ENCODE data around the gene ECM1.

ECM1 gene

DNA sequence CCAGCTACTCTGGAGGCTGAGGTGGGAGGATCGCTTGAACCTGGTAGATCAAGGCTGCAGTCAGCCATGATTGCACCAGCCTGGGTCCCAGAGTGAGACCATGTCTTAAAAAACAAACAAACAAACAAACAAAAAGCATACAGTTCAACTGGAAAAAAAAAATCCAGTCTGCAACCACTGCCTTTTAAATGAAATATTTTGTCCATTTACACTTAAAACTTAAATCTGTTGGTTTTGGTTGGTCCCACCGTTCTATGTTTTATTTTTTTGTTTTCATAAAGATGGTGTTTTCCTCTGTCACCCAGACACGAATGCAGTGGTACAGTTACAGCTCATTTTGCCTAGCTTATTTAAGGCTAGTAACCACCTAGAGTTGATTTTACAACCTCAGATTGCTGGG is 17.4 kb downstream of the ECM1 start:
- Mint-ChIP-seq H3K27ac (no peak overlapping the region), H3K4me3 (no peak overlapping the region), H3K9me3 (no peaks in the 10 kb centered on the region), H3K36me3 (no peaks in the 10 kb centered on the region), H3K27me3 (no peaks in the 10 kb centered on the region), H3K4me1 (no peaks in the 10 kb centered on the region)

DNA sequence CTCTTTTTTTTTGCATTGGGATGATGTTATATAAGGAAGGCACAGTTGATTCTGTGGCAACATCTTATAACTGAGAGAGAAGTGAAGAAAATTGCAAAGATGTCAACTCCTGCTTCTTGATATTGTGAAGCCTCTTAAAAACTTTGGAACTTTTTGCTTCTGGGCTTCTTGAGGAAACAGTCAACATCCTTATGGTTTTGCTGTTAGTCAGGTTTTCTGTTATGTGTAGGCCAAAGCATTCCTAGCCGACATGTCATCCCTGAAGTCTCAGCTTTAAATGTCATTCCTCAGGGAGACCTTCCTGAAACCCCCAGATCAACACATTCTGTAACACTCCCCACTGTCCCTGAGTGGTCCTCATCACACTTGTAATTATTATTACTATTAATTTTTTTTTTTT is 20.3 kb downstream of the ECM1 start:
- Mint-ChIP-seq H3K4me1 (peaks cover 4% of the 10 kb centered on the region), H3K9me3 (no peaks in the 10 kb centered on the region), H3K27me3 (no peaks in the 10 kb centered on the region), H3K36me3 (no peaks in the 10 kb centered on the region), H3K4me3 (no peak overlapping the region), H3K27ac (no peak overlapping the region)

DNA sequence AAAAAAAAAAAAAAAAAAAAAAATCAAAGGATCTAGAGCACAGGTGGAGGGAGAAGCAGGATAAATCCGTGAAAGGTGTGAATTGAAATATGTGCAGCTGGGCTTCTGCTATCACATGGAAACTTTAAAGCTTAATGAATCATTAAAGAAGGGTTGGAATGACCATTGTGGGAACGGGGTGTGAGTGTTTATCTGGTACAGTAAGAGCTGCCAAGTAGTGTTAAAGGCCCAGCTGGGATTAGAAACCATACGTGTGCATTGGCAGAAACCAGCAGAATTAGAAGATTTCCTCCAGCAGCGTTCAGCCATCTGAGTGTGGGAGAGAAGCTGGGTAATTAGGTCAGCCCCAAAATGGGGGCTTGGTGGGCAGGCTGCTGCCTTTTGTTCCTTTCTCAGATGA is 21.1 kb downstream of the ECM1 start:
- H3K4me1 Mint-ChIP-seq, result peaks cover 4% of the 10 kb centered on the region
- H3K9me3 Mint-ChIP-seq, result no peaks in the 10 kb centered on the region
- no peak overlapping the region for H3K4me3 Mint-ChIP-seq
- no peak overlapping the region for H3K27ac Mint-ChIP-seq
- no peaks in the 10 kb centered on the region for H3K27me3 Mint-ChIP-seq
- H3K36me3 Mint-ChIP-seq, result no peaks in the 10 kb centered on the region

DNA sequence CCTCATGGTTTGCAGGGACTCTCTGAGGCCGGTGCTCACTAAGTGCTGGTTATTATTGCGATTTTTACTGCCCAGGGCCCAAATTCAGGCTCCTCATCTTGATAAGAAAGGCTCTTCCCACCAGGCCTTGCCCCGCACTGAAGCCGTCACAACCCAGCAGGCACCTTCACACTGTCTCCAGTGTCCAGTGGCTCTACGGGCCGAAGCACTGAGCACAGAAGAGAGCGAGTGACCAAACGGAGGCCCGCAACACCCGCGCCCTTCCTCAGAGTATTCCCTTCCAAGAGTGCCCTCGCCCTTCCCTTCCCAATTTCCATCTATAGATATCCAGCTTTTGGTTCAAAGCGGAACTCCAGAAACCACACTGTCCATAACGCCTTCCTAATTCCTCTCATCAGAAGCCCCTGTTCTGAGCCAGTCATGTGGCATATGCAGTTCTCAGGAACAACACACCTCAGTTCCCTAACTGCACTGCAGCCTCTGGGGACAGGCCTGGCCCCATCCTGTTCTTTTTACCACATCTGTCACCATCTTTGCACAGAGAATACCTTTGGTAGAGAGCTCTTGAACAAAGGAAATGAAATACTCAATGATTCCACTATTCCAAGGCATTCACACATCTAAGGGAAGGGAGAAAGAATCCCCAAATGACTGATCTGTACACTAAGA is 22.7 kb downstream of the ECM1 start:
- no peak overlapping the region for H3K27ac Mint-ChIP-seq
- H3K9me3 Mint-ChIP-seq, result no peaks in the 10 kb centered on the region
- no peaks in the 10 kb centered on the region for H3K27me3 Mint-ChIP-seq
- H3K36me3 Mint-ChIP-seq, result no peaks in the 10 kb centered on the region
- no peak overlapping the region for H3K4me3 Mint-ChIP-seq
- H3K4me1 Mint-ChIP-seq, result peaks cover 4% of the 10 kb centered on the region

DNA sequence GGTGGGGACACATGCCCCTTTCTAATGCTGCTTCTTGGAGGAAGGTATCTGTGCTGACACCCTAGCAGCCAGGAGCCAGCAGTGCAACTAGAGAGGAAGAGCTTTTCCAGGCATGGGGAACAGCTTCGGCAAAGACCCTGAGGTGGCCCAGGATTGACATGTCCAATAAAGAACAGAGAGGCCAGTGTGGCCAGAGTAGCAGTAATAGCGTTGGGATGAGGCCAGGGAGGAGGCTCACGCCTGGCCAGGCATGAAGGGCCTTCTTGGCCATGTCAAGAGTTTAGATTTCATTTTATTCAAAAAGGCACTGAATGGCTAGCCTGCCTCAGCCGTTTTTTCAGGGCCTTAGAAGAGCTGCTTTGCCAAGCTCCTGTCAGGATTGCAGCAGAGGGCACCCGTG is 25.0 kb downstream of the ECM1 start:
- Mint-ChIP-seq H3K4me1 (peaks cover 4% of the 10 kb centered on the region), H3K27me3 (no peaks in the 10 kb centered on the region), H3K27ac (no peak overlapping the region), H3K4me3 (no peak overlapping the region), H3K9me3 (no peaks in the 10 kb centered on the region), H3K36me3 (no peaks in the 10 kb centered on the region)

DNA sequence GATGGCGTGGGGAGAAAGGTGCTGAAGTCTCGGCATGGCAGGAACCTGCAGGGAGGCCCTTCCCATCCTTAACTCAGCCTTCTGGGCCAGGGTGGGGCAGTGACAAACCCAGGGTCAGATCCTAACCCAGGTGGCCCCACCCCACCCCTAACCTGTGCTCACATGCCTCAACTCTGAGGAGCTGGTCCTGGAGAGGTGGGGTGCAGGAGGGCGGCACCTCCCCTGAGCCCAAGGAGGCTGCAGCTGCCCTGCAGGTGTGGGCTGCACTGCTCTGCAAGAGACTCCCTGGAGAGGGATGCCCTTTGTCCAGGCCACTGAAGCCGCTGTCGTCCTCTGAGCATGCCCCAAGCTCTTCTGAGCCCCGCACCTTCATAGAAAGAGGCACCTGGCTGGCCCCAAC is 26.1 kb downstream of the ECM1 start:
- Mint-ChIP-seq H3K4me3 (no peak overlapping the region), H3K4me1 (peaks cover 4% of the 10 kb centered on the region), H3K36me3 (no peaks in the 10 kb centered on the region), H3K27me3 (no peaks in the 10 kb centered on the region), H3K9me3 (no peaks in the 10 kb centered on the region), H3K27ac (no peak overlapping the region)

DNA sequence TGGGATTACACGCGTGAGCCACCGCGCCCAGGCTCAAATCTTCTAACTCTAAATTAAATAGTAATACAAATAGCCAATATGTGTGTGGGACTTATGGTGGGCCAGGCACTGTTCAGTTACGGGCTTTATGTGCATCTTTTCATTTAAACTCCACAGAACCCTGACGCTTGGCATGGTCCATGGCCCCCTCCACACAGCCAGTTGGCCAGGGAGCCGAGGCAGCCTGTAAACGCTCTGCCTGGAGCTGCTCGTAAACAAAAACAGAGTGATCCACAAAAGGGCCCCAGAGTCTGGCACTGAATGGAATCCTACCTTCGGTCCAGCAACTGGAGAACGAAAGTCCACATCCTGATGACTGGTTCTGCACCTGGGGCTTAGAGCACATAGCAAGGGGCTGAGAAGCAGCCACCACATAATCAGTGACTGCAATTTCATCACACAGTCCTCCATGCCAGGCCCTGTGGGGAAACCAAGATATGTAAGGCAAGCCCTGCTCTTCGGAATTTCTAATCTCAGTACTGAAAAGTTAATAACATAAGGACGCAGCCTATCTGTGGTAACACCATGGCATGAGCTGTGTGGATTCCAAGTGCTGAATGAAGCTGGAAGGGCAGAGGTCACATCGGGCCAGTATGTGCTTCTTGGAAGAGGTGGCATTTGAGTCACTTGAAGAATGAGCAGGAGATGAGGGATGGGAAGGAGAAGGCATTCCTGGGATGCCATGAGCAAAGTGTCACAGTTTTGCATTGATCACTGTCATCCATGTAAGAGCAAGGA is 27.8 kb downstream of the ECM1 start:
- no peaks in the 10 kb centered on the region for H3K9me3 Mint-ChIP-seq
- H3K4me3 Mint-ChIP-seq, result no peak overlapping the region
- H3K27ac Mint-ChIP-seq, result no peak overlapping the region
- peaks cover 4% of the 10 kb centered on the region for H3K4me1 Mint-ChIP-seq
- no peaks in the 10 kb centered on the region for H3K27me3 Mint-ChIP-seq
- H3K36me3 Mint-ChIP-seq, result no peaks in the 10 kb centered on the region

DNA sequence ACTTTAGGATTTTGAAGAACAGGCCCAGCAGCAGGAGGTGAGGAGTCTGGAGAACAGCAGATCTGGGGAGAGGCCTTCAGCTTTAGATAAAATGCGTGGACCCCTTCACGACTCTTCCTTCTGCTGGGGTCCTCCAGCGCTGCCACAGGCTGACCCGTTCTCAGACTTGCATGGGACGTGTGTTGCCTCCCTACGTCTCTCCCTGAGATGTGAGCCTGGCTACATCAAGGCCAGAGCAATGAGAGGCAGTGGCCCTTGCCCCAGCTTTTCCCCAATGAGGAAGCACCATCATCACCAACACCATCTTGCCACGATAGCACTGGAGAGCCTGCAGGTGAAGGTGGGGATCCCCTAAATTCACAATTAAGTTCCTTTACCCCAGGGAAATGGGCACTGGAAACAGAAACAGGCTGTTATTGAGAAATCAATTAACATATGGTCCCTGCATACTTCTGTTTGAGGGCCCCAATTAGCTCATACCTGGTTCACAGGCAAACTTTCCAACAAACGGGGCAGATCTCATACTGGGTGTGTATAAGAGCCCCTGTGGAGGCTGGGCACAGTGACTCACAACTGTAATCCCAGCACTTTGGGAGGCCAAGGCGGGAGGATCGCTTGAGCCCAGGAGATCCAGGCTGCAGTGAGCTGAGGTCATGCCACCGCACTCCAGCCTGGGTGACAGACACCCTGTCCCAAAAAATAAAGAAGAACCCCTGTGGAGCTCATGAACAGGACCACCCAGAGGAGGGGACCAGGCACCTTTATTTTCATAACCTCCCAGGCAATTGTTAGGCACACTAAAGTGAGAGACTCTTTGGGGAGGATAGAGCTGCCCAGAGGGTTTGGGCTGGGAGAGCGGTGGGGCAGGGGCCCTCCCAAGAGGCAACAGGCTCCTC is 29.2 kb downstream of the ECM1 start:
- H3K9me3 Mint-ChIP-seq, result no peaks in the 10 kb centered on the region
- H3K27ac Mint-ChIP-seq, result no peak overlapping the region
- H3K27me3 Mint-ChIP-seq, result no peaks in the 10 kb centered on the region
- peaks cover 4% of the 10 kb centered on the region for H3K4me1 Mint-ChIP-seq
- no peak overlapping the region for H3K4me3 Mint-ChIP-seq
- H3K36me3 Mint-ChIP-seq, result no peaks in the 10 kb centered on the region

DNA sequence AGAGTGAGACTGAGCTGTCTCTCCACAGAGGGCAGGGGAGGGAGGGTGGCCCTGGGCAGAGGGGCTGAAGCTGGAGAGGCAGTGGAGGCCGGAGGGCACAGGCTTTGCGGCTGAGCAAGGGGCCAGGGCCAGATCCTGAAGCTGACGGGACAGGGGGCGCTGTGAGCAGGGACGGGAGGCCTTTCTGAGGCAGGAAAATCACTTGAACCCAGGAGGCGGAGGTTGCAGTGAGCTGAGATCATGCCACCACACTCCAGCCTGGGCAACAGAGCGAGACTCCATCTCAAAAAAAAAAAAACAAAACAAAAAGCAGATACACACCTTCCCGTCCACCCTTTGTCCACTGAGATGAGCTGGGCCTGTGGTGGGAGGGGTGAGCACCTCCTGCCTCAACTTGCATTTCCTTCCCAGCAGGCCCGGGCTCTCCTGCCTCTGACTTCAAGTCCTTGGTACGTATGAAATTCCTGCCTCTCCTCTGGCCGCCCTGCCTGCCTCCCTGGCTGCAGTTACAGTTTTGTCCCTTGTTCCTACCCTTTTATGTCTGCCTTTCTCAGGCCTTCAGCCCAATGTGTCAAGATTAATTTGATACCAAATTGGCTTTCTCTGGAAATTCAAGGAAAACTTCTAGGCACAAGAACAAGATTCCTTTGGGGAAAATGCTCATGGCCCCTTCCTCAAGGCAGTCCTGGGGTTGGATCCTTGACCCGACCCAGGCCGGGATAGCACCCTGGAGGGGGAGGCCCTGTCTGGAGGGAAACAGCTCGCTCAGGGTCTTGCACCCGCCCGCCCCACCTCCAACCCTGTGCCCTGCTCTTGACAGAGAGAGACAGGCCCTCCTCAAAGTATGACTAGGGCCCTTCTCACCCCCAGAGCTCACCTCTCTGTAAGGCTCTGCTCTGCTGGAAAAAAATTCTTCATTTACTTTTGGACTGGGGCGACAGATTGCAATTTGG is 30.1 kb downstream of the ECM1 start:
- no peaks in the 10 kb centered on the region for H3K9me3 Mint-ChIP-seq
- no peaks in the 10 kb centered on the region for H3K27me3 Mint-ChIP-seq
- no peaks in the 10 kb centered on the region for H3K36me3 Mint-ChIP-seq
- no peaks in the 10 kb centered on the region for H3K4me1 Mint-ChIP-seq
- H3K27ac Mint-ChIP-seq, result no peak overlapping the region
- H3K4me3 Mint-ChIP-seq, result no peak overlapping the region

DNA sequence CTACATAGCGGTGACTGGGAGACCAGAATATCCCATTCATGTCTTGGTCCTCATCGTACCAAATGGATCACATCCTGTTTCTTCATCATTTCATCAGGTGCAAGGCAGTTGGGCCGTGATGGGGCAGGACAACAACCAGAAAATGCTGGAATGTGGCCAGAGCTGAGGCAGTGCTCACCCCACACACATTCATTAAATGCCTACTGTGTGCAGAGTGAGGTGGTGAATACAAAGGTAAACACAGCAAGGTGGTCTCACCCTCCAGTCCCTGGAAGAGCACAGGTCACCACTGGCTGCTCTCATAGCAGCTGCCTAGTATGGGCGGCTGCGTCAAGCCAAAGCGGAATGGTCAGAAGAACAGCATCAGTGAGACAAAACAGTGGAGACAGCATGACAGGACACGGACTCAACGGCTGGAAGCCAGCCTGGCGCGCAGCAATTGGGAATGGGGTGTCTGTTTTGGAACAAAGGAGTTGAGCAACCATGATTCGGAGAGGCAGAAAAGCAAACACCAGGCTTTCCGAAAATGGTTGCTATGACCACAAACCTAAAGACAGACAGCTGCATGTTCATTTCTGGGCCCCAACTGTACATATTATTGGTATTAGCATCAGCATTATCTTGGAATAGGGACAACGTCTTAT is 35.7 kb downstream of the ECM1 start:
- H3K4me1 Mint-ChIP-seq, result peaks cover 3% of the 10 kb centered on the region
- H3K4me3 Mint-ChIP-seq, result no peak overlapping the region
- H3K27ac Mint-ChIP-seq, result no peak overlapping the region
- no peaks in the 10 kb centered on the region for H3K36me3 Mint-ChIP-seq
- H3K27me3 Mint-ChIP-seq, result peaks cover 9% of the 10 kb centered on the region
- H3K9me3 Mint-ChIP-seq, result no peaks in the 10 kb centered on the region

DNA sequence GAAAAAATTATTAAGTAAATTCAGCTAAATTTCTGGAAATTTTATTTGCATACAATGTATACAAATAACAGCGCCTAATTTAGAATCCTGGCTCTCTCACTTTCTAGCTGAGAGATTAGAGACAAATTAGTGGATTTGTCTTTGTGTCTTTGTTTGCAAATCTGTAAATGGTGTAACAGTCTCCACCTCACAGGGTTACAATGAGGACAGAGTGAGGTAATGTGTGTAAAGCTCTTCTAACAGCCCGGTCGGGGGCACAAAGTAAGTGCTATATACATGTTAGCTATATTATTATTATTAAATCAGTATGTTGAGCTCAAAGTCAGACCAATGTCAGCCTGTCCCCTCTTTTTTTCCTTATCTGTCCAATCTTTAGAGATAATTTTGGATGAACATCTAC is 36.3 kb downstream of the ECM1 start:
- peaks cover 9% of the 10 kb centered on the region for H3K27me3 Mint-ChIP-seq
- H3K4me3 Mint-ChIP-seq, result no peak overlapping the region
- H3K9me3 Mint-ChIP-seq, result no peaks in the 10 kb centered on the region
- H3K27ac Mint-ChIP-seq, result no peak overlapping the region
- H3K36me3 Mint-ChIP-seq, result no peaks in the 10 kb centered on the region
- H3K4me1 Mint-ChIP-seq, result peaks cover 4% of the 10 kb centered on the region

DNA sequence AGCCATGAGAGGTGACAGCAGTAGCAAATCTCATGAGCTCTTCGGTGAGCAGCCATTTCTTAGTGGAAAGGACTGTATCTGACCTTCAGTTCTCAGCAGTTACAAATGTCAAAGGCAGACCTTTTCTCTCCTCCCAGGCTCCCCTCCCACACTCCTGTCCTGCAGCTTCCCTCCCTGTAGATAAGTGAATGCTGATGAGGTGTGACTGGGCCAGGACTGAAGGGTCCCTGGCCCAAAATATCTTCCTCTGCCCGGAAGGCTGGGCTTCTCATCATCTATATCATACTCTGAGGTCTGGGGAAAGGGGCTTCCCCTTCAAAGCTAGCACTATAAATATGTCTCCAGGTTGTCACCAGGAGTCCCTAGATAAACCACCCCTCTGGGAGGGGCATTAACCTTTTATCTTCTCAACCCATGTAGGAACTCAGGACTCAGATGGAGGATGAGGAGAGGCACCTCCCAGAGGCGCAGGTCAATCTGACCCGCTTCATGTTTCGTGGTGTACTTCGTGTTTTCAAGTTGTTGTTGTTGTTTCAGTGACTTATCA is 37.6 kb downstream of the ECM1 start:
- Mint-ChIP-seq H3K4me1 (peaks cover 10% of the 10 kb centered on the region), H3K4me3 (no peak overlapping the region), H3K27ac (no peak overlapping the region), H3K9me3 (no peaks in the 10 kb centered on the region), H3K27me3 (peaks cover 13% of the 10 kb centered on the region), H3K36me3 (no peaks in the 10 kb centered on the region)

DNA sequence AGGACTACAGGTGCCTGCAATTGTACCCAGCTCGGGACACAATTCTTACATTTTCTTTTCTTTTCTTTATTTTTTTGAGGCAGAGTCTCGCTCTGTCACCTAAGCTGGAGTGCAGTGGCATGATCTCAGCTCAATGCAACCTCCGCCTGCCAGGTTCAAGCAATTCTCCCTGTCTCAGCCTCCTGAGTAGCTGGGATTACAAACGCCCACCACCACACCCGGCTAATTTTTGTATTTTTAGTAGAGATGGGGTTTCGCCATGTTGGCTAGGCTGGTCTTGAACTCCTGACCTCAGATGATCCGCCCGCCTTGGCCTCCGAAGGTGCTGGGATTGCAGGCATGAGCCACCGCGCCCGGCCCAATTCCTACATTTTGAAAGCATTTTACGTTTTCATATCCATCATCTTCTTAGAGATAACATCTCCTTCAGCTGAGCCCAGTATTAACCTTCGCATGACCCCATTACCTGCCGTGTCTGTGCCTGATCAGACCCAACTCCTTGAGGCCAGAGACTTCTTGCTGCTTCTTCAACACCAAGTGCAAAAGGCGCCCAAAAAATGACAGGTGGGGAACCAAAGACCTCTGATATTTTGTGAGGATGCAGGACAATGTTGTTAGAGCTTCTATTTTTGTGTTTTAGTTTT is 38.5 kb downstream of the ECM1 start:
- Mint-ChIP-seq H3K27ac (no peak overlapping the region), H3K9me3 (no peaks in the 10 kb centered on the region), H3K4me1 (peaks cover 19% of the 10 kb centered on the region), H3K36me3 (no peaks in the 10 kb centered on the region), H3K27me3 (peaks cover 14% of the 10 kb centered on the region), H3K4me3 (no peak overlapping the region)

DNA sequence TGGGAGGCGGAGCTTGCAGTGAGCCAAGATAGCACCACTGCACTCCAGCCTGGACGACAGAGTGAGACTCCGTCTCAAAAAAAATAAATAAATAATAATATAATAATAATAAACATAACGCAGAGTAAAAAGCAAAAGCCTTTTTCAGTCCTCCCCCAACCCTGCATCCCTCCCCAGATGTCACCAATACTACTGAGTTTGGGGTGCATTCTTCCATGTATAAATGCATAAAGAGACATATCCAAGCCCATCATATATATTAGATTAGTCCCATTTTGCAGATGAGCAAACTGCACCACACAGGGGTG is 40.4 kb downstream of the ECM1 start:
- Mint-ChIP-seq H3K27ac (peak overlapping the region; percentile 62), H3K36me3 (no peaks in the 10 kb centered on the region)

More for the DNA sequence above, 40.4 kb downstream of the ECM1 start:
- Mint-ChIP-seq H3K9me3 (no peaks in the 10 kb centered on the region), H3K4me3 (peak overlapping the region; percentile 86), H3K27me3 (peaks cover 14% of the 10 kb centered on the region), H3K4me1 (peaks cover 29% of the 10 kb centered on the region)
